ENCODE data around the gene ATPAF2. TPM values are rescaled to one million over a fixed set of nuclear protein-coding genes. Genes with fewer than 3 reads are reported as not detected.

Gene ATPAF2
- total RNA-seq, 1 experiment from 2014 or later: 46.1 TPM

GRCh38 chr17:18087610-18088491, 48.9 kb upstream of the ATPAF2 start, which contains the start of gene DRG2 (continued):
- peak; percentile 88 for TF ChIP-seq YY1 (IDR thresholded peaks at IDR 0.05; ENCODE audit: extremely low read depth, insufficient replicate concordance, low read depth, low read length)
- no peak for TF ChIP-seq ATF3 (IDR thresholded peaks at IDR 0.05)
- TF ChIP-seq SRF (IDR thresholded peaks at IDR 0.05; ENCODE audit: low read depth): 0 out of 2 replicates have a peak, but pooled peaks have one; percentile 75

- H3K4me3 ChIP-seq (replicated peaks in 1 of 2; ENCODE audit: low read depth in 1 of 2, low read length in 2 of 2): no peak overlapping the region
- ChIA-PET POLR2A (no interaction called here), CTCF (no interaction called here), RAD21 (ENCODE audit: low non-redundant PET in 1 of 2, low total read pairs in 2 of 2, uncharacterized antibody in 2 of 2, unreplicated experiment in 2 of 2) (no interaction called here)
- H3K79me2 ChIP-seq (ENCODE audit: insufficient read depth, low read length): peaks cover 15% of the 10 kb centered on the region
- no peaks in the 10 kb centered on the region for H3K9me2 ChIP-seq (ENCODE audit: insufficient read depth)
- no TSS peak for BruUV-seq (replicated peaks)
- H3K9me3 ChIP-seq (ENCODE audit: control insufficient read depth in 1 of 2, insufficient read depth in 1 of 2, low read depth in 1 of 2, low read length in 2 of 2): no peaks in the 10 kb centered on the region
- intact Hi-C loops (cut with micrococcal nuclease): no loop called here
- ATAC-seq: no peak
- no peak for TF ChIP-seq ZNF274 (IDR thresholded peaks at IDR 0.05; ENCODE audit: low read depth, low read length)
- TF ChIP-seq YY1 (IDR thresholded peaks at IDR 0.05; ENCODE audit: extremely low read depth, insufficient replicate concordance, low read depth, low read length): no peak
- no peak for TF ChIP-seq CTCF (IDR thresholded peaks at IDR 0.05 in 2 of 3, conservative IDR thresholded peaks at IDR 0.05 in 1 of 3; ENCODE audit: borderline replicate concordance in 1 of 3, insufficient read depth in 1 of 3, low read depth in 2 of 3, low read length in 2 of 3)
- no peak for TF ChIP-seq EZH2phosphoT487 (IDR thresholded peaks at IDR 0.05; ENCODE audit: borderline replicate concordance)
- no peak for TF ChIP-seq RAD21 (IDR thresholded peaks at IDR 0.05; ENCODE audit: low read depth)
- no peak for TF ChIP-seq EGR1 (IDR thresholded peaks at IDR 0.05; ENCODE audit: low read depth)
- no peak for TF ChIP-seq EZH2 (IDR thresholded peaks at IDR 0.05)
- H3K27me3 ChIP-seq (ENCODE audit: insufficient read depth, low read length): no peaks in the 10 kb centered on the region
- no peak overlapping the region for H3K27ac ChIP-seq (ENCODE audit: low read depth, low read length)
- H3K4me1 ChIP-seq (ENCODE audit: control insufficient read depth in 1 of 2, insufficient read depth in 2 of 2, low read length in 2 of 2): peaks cover 8 to 17% of the 10 kb centered on the region in 2 experiments; a peak in 3 of 4 replicates
- H3K36me3 ChIP-seq (ENCODE audit: control insufficient read depth in 1 of 2, insufficient read depth in 2 of 2, low read length in 2 of 2): no peaks in the 10 kb centered on the region
- no peak overlapping the region for H3K4me2 ChIP-seq (ENCODE audit: low read length)
- no peak overlapping the region for H3K9ac ChIP-seq (ENCODE audit: low read length)
- no peak overlapping the region for H2AFZ ChIP-seq (ENCODE audit: low read depth, low read length, poor library complexity, severe bottlenecking)
- H4K20me1 ChIP-seq (ENCODE audit: insufficient read depth): no peaks in the 10 kb centered on the region
- DNase-seq (ENCODE audit: low read depth, low spot score): no peak
Observed at GRCh38 chr17:18084256-18084655, 45.3 kb upstream of the ATPAF2 start.
